Measurements from ENCODE around the gene RETREG2.

The RETREG2 gene, protein sequence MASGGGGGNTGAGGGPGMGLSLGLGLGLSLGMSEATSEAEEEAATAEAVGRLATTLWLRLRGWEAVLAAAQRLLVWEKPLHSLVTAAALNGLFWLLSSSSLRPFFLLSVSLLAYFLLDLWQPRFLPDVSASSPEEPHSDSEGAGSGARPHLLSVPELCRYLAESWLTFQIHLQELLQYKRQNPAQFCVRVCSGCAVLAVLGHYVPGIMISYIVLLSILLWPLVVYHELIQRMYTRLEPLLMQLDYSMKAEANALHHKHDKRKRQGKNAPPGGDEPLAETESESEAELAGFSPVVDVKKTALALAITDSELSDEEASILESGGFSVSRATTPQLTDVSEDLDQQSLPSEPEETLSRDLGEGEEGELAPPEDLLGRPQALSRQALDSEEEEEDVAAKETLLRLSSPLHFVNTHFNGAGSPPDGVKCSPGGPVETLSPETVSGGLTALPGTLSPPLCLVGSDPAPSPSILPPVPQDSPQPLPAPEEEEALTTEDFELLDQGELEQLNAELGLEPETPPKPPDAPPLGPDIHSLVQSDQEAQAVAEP

DNA sequence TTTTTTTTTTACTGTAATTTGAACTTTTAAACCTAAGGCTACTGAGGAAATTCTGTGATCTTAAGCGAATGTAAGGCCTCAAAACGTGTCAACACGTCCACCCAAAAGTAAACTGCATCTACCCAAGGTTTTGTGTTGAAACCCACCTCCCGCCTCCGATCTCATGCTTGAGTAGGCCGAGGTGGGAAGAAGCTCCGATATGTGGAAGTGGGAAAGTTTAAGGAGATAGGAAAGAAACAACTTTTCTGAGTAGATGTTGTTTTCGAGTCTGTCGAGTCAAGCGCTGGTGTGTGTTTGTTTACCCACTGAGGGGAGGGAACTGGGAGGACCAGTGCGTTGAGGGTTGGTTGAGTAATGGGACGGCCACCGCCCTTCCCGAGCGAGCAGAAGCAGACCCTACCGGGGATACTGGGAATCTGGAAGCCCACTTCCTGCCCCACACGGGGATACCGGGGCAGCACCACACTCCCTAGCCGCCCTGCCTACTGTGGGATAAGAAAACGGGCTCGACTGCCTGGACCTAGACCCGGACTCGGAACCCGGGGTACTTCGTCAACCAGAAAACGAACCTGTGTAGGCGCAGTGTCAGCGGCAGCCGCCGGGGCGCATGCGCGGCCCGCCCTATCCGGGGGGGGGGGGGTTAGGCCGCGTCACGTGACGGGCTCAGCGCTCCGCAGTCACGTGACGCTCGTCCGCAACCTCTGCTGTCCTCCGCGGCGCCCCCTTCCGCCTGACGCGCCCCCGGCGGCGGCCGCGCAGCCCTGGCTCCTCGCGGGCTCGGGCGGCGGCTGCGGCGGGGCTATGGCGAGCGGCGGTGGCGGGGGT is at the start of gene RETREG2:
Gene RETREG2, plus strand, starts transcription at position 724 of the 825 bp plus-strand sequence. Its CDS starts 78 bp downstream, at position 802.
- DNase-seq (ENCODE audit: low read depth in 3 of 3): peak; percentile 53 to 66 (median 63)

GRCh38 chr2:219128396-219128795 is 49.7 kb upstream of the RETREG2 start:
- no peak for DNase-seq (ENCODE audit: low read depth in 3 of 3)

DNA sequence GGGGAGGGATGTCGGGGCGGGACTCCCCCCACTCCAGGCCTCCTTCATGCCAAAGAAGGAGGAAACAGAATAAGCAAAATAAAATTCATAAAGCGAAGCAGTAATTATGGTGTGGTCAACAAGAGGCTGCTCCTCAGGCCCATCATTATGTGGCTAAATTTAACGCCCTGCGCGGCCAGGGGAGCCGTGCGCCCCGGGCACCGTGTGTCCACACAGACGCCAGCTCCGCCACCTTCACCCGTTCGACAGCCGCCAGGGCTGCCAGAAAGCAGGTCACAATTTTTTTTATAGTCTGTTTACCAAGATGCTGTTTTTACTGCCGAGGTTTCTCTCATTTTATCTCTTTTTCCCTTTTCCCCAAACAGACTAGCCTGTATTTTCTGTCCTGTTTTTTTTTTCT is 48.5 kb upstream of the RETREG2 start:
- DNase-seq (ENCODE audit: low read depth in 3 of 3): no peak

DNA sequence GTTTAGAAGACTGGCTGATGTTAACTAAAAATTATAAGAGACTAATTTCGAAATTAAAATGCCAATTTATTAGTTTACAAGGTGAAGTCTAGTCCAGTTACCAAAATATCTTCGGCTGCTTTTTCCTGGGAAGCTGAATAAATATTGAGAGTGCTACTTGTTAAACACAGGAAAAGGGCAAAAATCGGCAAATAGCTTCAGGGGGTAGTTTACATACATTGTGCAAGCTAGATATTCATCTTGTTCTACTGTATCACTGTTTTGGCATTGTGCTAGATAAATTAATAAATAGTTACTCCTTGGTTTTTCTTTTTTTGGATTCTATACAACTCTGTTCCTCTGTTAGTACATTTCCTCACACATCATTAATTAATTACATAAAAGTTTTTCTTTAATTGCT is 46.7 kb upstream of the RETREG2 start:
- no peak for DNase-seq (ENCODE audit: low read depth in 3 of 3)

DNA sequence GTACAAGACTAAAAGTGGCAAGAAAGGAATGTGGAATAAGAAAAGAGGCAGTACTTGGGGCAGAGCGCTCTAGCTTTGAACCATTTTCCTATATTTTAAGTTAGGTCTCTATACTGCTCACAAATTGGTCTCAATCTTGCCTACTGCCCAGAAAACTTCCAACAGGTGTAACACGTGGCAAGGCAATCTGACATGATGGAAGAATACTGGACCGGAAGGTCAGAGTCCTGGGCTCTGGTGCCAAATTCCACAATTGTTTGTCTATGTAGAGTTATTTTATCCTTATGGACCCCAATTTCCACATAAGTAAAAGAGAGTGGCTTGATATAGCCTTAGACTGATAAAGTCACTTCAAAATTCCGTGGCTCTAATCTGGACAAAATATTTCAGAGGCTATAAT is 46.3 kb upstream of the RETREG2 start:
- no peak for DNase-seq (ENCODE audit: low read depth in 3 of 3)

- DNase-seq (ENCODE audit: low read depth in 3 of 3): no peak
These were observed 44.1 kb upstream of the RETREG2 start for GRCh38 chr2:219133976-219134375.

- no peak for DNase-seq (ENCODE audit: low read depth in 3 of 3)
These were observed 37.4 kb upstream of the RETREG2 start for GRCh38 chr2:219140722-219141121.

DNA sequence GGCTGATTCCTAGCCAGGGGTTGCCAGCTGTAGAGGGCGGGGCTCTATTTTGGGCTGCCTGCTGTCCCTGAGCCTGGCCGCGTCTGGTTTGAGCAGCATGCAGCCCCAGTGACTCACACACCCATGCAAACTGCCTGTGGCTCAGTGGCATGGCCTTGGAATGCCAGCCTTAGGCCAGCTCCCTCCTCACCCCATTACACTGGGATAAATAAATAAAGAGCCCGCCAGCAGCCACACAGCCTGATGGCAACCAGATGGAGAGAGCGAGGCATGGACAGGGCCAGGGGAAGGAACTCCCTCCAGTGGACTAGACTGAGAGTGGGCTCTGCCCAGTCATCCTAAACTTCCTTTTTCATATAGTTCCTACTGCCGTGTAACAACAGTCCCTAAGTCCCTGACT is 35.7 kb upstream of the RETREG2 start:
- DNase-seq (ENCODE audit: low read depth in 3 of 3): no peak

DNA sequence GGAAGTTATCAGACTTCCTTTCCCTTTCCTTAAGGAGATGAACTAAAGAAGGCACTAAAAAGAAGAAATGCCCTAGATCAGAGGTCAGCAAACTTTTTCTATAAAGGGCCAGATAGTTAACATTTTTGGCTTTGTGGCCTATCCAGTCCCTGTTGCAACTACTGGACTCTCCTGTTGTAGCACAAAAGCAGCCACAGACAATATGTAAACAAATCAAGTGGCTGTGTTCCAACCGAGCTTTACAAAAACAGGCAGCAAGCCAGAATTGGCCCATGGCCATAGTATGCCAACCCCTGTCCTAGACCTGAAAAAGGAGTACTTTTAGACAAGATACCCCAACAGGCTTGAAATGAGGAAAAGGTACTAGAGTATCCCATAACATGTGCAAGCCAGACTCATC is 28.4 kb upstream of the RETREG2 start:
- DNase-seq (ENCODE audit: low read depth in 3 of 3): no peak

- DNase-seq (ENCODE audit: low read depth in 3 of 3): no peak
These were observed 22.9 kb upstream of the RETREG2 start for GRCh38 chr2:219155054-219155644.

DNA sequence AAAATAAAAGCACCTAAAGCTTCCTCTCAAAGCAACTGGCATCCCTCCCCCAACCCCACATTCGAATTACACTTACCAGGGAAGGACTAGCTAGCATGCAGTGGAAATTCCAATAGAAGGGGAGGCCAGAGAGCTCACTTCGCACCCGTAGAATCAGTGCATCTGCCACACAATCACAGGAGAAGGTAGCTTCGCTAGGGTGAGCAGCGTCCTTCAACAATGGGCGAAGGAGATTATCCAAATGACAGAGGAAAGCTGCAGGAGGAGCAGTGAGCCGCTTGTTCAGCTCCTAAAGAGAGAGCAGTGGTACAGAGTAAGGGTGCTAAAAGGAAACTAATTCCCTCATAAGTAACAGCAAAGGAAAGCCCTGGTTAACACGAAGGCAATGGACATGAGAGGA is 20.7 kb upstream of the RETREG2 start:
- no peak for DNase-seq (ENCODE audit: low read depth in 3 of 3)

- no peak for DNase-seq (ENCODE audit: low read depth in 3 of 3)
These were observed 20.1 kb upstream of the RETREG2 start for GRCh38 chr2:219158025-219158424.

- no peak for DNase-seq (ENCODE audit: low read depth in 3 of 3)
These were observed 19.5 kb upstream of the RETREG2 start for GRCh38 chr2:219158586-219158985.

DNA sequence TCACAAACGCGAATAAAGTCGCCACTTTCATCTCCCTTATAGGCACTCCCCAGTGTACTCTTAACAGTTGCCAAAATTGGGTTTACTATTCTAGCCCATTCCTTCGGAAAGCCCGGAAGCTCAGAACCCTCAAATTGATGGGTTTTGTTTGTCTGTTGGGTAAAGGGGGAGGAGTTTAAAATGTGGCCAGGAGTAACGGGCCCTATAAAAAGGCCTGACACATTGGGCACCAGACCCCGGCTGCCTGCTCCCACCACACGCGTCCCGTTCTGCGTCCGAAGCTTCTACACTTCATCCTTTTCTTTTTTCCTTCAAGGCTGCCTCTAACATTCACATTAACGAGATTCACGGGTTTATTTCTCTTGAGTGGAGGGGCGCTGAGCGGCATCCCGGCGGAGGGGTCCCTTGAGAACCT is 18.3 kb upstream of the RETREG2 start:
- DNase-seq (ENCODE audit: low read depth in 3 of 3): no peak

DNA sequence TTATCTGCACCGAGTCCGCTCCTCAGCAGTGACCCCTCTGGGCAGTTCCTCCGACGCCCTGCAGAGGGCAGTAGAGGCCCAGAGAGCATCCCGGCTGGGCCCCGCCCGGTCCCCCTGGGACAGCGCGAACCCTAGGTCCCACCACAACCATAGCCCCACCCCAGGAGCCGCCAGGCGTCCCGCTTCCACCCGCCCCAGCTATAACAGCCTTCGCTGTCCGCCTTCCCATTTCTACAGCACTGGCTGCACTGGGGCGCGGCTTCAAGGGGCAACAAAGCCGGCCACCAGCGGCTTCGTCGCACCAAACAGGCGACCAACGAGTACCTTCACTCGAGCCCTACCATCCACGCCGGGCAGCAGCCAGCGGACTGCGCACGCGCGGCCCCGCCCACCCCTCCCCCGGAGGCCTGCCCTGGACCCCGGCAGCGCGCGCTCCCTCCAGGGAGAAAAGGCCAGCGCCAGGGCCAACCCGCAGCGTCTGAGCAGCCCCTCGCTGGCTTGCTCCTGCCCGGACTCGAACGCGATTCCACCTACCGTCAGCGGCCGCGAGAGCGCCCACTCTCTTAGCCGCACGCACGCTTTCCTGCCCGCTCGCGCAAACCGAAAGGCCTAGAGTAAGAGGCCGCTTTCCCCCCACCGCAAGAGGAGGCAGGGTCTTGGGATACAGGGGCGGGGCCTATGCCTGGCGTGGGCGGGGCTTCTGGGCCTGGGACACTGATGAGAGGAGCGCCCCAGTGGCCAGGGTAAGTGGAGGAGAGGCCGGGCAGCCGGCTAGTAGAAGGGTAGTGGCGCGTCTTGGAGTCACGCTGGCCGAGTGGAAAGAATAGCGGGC is 17.7 kb upstream of the RETREG2 start, which contains the start of gene NHEJ1:
Gene NHEJ1, minus strand, starts transcription at position 630 of the 832 bp plus-strand sequence. CDS start 2,453 bp downstream, outside the sequence.
- peak; percentile 90 to 96 (median 91) for DNase-seq (ENCODE audit: low read depth in 3 of 3)

- no peak for DNase-seq (ENCODE audit: low read depth in 3 of 3)
These were observed 17.0 kb upstream of the RETREG2 start for GRCh38 chr2:219161097-219161496.

DNA sequence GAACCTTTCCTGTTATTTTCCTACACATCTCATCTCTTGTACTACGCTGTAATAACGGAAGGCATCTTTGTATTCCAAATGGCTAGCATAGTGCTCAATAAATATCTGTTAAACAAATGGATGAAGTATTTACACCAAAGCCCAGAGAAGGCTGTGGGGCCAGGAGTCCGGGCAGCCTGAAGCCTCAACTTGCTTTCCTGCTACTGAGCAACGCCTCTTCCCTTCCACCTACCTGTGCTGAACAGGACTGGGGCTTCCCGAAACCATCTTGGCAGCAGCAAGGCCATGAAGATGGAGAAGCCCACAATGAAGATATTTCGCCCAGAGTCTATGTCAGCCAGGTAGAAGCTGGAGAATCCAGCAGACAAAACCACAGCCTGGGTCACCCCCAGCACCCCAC is 14.9 kb upstream of the RETREG2 start:
- no peak for DNase-seq (ENCODE audit: low read depth in 3 of 3)

DNA sequence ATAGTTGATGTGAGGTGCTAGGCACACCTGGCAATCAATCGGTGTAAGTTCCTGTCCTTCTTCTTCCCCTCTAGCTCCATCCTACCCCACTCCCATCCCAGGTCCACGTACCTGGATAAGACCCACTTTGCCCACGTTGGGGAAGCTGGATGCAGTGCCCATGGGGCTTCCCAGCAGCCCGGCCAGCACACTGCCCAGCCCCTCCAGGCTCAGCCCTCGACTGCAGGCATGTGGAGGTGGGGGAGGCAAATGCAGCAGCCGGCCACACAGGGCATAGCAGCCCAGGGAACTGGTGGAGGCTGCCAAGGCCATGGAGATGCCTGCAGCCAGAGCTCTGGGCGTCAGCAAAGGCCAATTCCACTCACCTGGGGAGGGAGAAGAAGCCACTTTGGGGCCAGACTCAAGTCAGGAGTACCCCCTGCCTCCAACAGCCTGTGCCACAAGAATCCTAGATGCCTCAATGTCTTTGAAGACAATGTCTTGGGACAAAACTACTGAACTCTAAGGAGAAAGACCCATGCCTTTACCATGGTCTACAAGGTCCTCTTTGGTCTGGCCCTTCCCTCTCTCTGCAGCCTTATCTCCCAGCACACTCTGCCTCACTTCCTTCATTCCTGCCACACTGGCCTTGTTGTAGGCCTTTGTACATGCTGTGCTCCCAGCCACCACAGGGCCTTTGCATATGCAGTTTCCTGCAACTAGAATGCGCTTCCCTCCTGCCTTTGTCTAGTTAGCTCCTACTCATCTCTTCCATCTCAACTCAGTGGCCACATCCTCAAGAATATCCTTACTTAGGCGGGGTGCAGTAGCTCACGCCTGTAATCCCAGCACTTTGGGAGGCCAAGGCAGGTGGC is 12.8 kb upstream of the RETREG2 start:
- DNase-seq (ENCODE audit: low read depth in 3 of 3): no peak

- no peak for DNase-seq (ENCODE audit: low read depth in 3 of 3)
These were observed 10.1 kb upstream of the RETREG2 start for GRCh38 chr2:219167997-219168396.

- no peak for DNase-seq (ENCODE audit: low read depth in 3 of 3)
These were observed 9.5 kb upstream of the RETREG2 start for GRCh38 chr2:219168526-219168925.

All from stimulated activated CD4-positive, alpha-beta T cell treated with anti-CD3 and anti-CD28 coated beads, TNF-alpha, amount 100 ng/mL, for 4 hours (primary cell).